ENCODE measurements around the gene PDE4B. TPM values are rescaled to one million over a fixed set of nuclear protein-coding genes. Genes with fewer than 3 reads are reported as not detected.
"Not testable (repeated sequence)": the region's sequence is repeated elsewhere in the genome, so short reads cannot be mapped to it uniquely, and the experiment has no call there.

PDE4B gene
- total RNA-seq, 1 donor from 2014 or later, result 6.8 TPM

- intact Hi-C loops (cut with DNase I), result no loop called here
Measured at GRCh38 chr1:65866439-65866838, 73.7 kb downstream of the PDE4B start.

GRCh38 chr1:65872301-65872700 is 79.6 kb downstream of the PDE4B start:
- DNase-seq (ENCODE audit: low spot score), result no peak
- intact Hi-C loops (cut with DNase I), result no loop called here

More at GRCh38 chr1:65866439-65866838, 73.7 kb downstream of the PDE4B start:
- DNase-seq (ENCODE audit: low spot score), result no peak

- not testable (repeated sequence) for DNase-seq (ENCODE audit: low spot score)
Measured at GRCh38 chr1:65878342-65878741, 85.6 kb downstream of the PDE4B start.

GRCh38 chr1:65880611-65881010 is 87.9 kb downstream of the PDE4B start:
- intact Hi-C loops (cut with DNase I), result no loop called here
- DNase-seq (ENCODE audit: low spot score), result no peak

More at GRCh38 chr1:65878342-65878741, 85.6 kb downstream of the PDE4B start:
- intact Hi-C loops (cut with DNase I), result not testable (repeated sequence)

GRCh38 chr1:65881067-65881594 is 88.4 kb downstream of the PDE4B start:
- intact Hi-C loops (cut with DNase I), result no loop called here
- no peak for DNase-seq (ENCODE audit: low spot score)

- no peak for DNase-seq (ENCODE audit: low spot score)
- intact Hi-C loops (cut with DNase I), result no loop called here
Measured at GRCh38 chr1:65882076-65882475, 89.4 kb downstream of the PDE4B start.

GRCh38 chr1:65889441-65889840 is 96.7 kb downstream of the PDE4B start:
- intact Hi-C loops (cut with DNase I), result no loop called here
- DNase-seq (ENCODE audit: low spot score), result no peak

- intact Hi-C loops (cut with DNase I), result no loop called here
- DNase-seq (ENCODE audit: low spot score), result no peak
Measured at GRCh38 chr1:65890201-65890843, 97.6 kb downstream of the PDE4B start.

- no peak for DNase-seq (ENCODE audit: low spot score)
- intact Hi-C loops (cut with DNase I), result no loop called here
Measured at GRCh38 chr1:65894738-65895605, 102.3 kb downstream of the PDE4B start.

- intact Hi-C loops (cut with DNase I), result no loop called here
- DNase-seq (ENCODE audit: low spot score), result no peak
Measured at GRCh38 chr1:65896721-65897120, 104.0 kb downstream of the PDE4B start.

GRCh38 chr1:65897485-65897884 is 104.8 kb downstream of the PDE4B start:
- DNase-seq (ENCODE audit: low spot score), result no peak

GRCh38 chr1:65904681-65905083 is 112.0 kb downstream of the PDE4B start:
- no peak for DNase-seq (ENCODE audit: low spot score)
- intact Hi-C loops (cut with DNase I), result no loop called here

More at GRCh38 chr1:65897485-65897884, 104.8 kb downstream of the PDE4B start:
- intact Hi-C loops (cut with DNase I), result no loop called here

GRCh38 chr1:65910432-65910831 is 117.7 kb downstream of the PDE4B start:
- no peak for DNase-seq (ENCODE audit: low spot score)
- intact Hi-C loops (cut with DNase I), result no loop called here

GRCh38 chr1:65911679-65912078 is 119.0 kb downstream of the PDE4B start:
- no peak for DNase-seq (ENCODE audit: low spot score)
- intact Hi-C loops (cut with DNase I), result no loop called here

GRCh38 chr1:65918564-65918963 is 125.9 kb downstream of the PDE4B start:
- intact Hi-C loops (cut with DNase I), result no loop called here
- no peak for DNase-seq (ENCODE audit: low spot score)

- DNase-seq (ENCODE audit: low spot score), result no peak
- intact Hi-C loops (cut with DNase I), result no loop called here
Measured at GRCh38 chr1:65921446-65921845, 128.8 kb downstream of the PDE4B start.

- no peak for DNase-seq (ENCODE audit: low spot score)
- intact Hi-C loops (cut with DNase I), result no loop called here
Measured at GRCh38 chr1:65924471-65924870, 131.8 kb downstream of the PDE4B start.

- intact Hi-C loops (cut with DNase I), result no loop called here
- DNase-seq (ENCODE audit: low spot score), result no peak
Measured at GRCh38 chr1:65938506-65938905, 145.8 kb downstream of the PDE4B start.

- DNase-seq (ENCODE audit: low spot score), result no peak
- intact Hi-C loops (cut with DNase I), result no loop called here
Measured at GRCh38 chr1:65939191-65939590, 146.5 kb downstream of the PDE4B start.

- no peak for DNase-seq (ENCODE audit: low spot score)
- intact Hi-C loops (cut with DNase I), result no loop called here
Measured at GRCh38 chr1:65939636-65940035, 146.9 kb downstream of the PDE4B start.

GRCh38 chr1:65940126-65940525 is 147.4 kb downstream of the PDE4B start:
- DNase-seq (ENCODE audit: low spot score), result no peak
- intact Hi-C loops (cut with DNase I), result no loop called here

Measured in cardiac septum (tissue), 1 donor.